Hepatocyte (in vitro differentiated cells): ENCODE data around the gene NUP58.

Source experiments
- CTCF ChIP-seq: fragments of 200-600 bp; sonication (generic); IDR thresholded peaks from 2 replicates; pipeline ENCODE4 v1.5.1; 2016; ENCODE audit warnings: antibody characterized with exemption, mild to moderate bottlenecking; ENCODE audit not compliant: poor library complexity
- EZH2 ChIP-seq: fragments of 200-600 bp; sonication (generic); IDR thresholded peaks from 2 replicates; pipeline ENCODE4 v1.6.1; 2016; ENCODE audit warnings: antibody characterized with exemption, mild to moderate bottlenecking, borderline replicate concordance
- EZH2phosphoT487 ChIP-seq: fragments of 200-600 bp; sonication (generic); IDR thresholded peaks from one replicate; pipeline ENCODE4 v1.6.1; 2018; ENCODE audit warnings: antibody characterized with exemption, mild to moderate bottlenecking, low read depth, moderate library complexity; ENCODE audit not compliant: unreplicated experiment, severe bottlenecking

GRCh38 chr13:25280396-25280795, 21.0 kb upstream of the NUP58 start:
- TF ChIP-seq CTCF (no peak), EZH2phosphoT487 (no peak), EZH2 (no peak)
